Activated CD4-positive, alpha-beta T cell treated with anti-CD3 and anti-CD28 coated beads, Interleukin-2, Interleukin-4, amounts not matched to agents 100 ng/mL and 50 ng/mL, durations not matched to agents 16 hours and 8 hours (primary cell): ENCODE data around the gene TPCN1.

ENCODE experiments used
- DNase-seq: peaks from one replicate; pipeline ENCODE4 v3.0.0-alpha.2; 2020; ENCODE audit warnings: low spot score

TPCN1 gene

GRCh38 chr12:113226696-113227568, 5.7 kb downstream of the TPCN1 start:
- no peak for DNase-seq

- no peak for DNase-seq
These were observed 6.6 kb downstream of the TPCN1 start for GRCh38 chr12:113227686-113228391.

GRCh38 chr12:113228394-113229028, 7.2 kb downstream of the TPCN1 start:
- DNase-seq = no peak

- DNase-seq = no peak
These were observed 9.3 kb downstream of the TPCN1 start for GRCh38 chr12:113230315-113231234.

- no peak for DNase-seq
These were observed 10.2 kb downstream of the TPCN1 start for GRCh38 chr12:113231235-113232088.

GRCh38 chr12:113232089-113232839, 11.0 kb downstream of the TPCN1 start:
- DNase-seq = no peak

- DNase-seq = peak; percentile 51
These were observed 11.7 kb downstream of the TPCN1 start for GRCh38 chr12:113232840-113233585.

GRCh38 chr12:113233967-113234366, 12.7 kb downstream of the TPCN1 start:
- no peak for DNase-seq

GRCh38 chr12:113234483-113234882, 13.2 kb downstream of the TPCN1 start:
- DNase-seq = no peak

- no peak for DNase-seq
These were observed 14.7 kb downstream of the TPCN1 start for GRCh38 chr12:113235976-113236375.

GRCh38 chr12:113236539-113237399, 15.5 kb downstream of the TPCN1 start:
- DNase-seq = no peak

GRCh38 chr12:113237748-113238147, 16.5 kb downstream of the TPCN1 start:
- DNase-seq = no peak

- no peak for DNase-seq
These were observed 17.0 kb downstream of the TPCN1 start for GRCh38 chr12:113238309-113238708.

- DNase-seq = no peak
These were observed 18.1 kb downstream of the TPCN1 start for GRCh38 chr12:113239288-113239771.

- DNase-seq = no peak
These were observed 18.6 kb downstream of the TPCN1 start for GRCh38 chr12:113239811-113240331.

- no peak for DNase-seq
These were observed 19.1 kb downstream of the TPCN1 start for GRCh38 chr12:113240395-113240794.

GRCh38 chr12:113241191-113242025, 20.1 kb downstream of the TPCN1 start:
- no peak for DNase-seq
